Keratinocyte (primary cell): ENCODE measurements around the gene ZIC5.

Experiments used
- CTCF ChIP-seq, 3 experiments: IDR thresholded peaks in 1 of 3; conservative IDR thresholded peaks in 1 of 3; optimal IDR thresholded peaks in 1 of 3; 2 replicates in 2 of 3; 3 replicates in 1 of 3; pipeline versions ENCODE3 to v1.5.1; 2011; ENCODE audit warnings: low read length in 3 of 3, mild to moderate bottlenecking in 3 of 3, moderate library complexity in 2 of 3, control low read depth in 1 of 3, inconsistent platforms in 1 of 3; ENCODE audit not compliant: insufficient read depth in 2 of 3; ENCODE audit errors: extremely low read depth in 1 of 3
- EZH2 ChIP-seq: IDR thresholded peaks from one replicate; pipeline ENCODE4 v1.6.1; 2012; ENCODE audit warnings: inconsistent platforms, mild to moderate bottlenecking, low read length, moderate library complexity

GRCh38 chr13:99973808-99974185 lies 2.2 kb upstream of the ZIC5 start:
- TF ChIP-seq CTCF (optimal IDR thresholded peaks at IDR 0.05 in 1 of 3, IDR thresholded peaks at IDR 0.05 in 1 of 3, conservative IDR thresholded peaks at IDR 0.05 in 1 of 3; ENCODE audit: extremely low read depth in 1 of 3, insufficient read depth in 2 of 3, low read length in 3 of 3) (no peak), EZH2 (no peak)
